ENCODE measurements around the gene EFCAB8. TPM values are rescaled to one million over a fixed set of nuclear protein-coding genes. Genes with fewer than 3 reads are reported as not detected.

Gene EFCAB8
- total and polyA plus RNA-seq, 4 donors, result 0.08 to 0.83 (median 0.46) TPM

- DNase-seq (no peak), ATAC-seq (ENCODE audit: insufficient read depth, low FRiP score) (no peak)
- H3K27ac ChIP-seq (ENCODE audit: low read depth in 1 of 2, low read length in 1 of 2), result no peak overlapping the region
- peaks cover 0 to 6% (median 2%) of the 10 kb centered on the region in 4 donors for H3K9me3 ChIP-seq (ENCODE audit: control insufficient read depth in 4 of 4, insufficient read depth in 3 of 4, low read length in 3 of 4)
- H3K36me3 ChIP-seq (ENCODE audit: control insufficient read depth in 4 of 4, insufficient read depth in 4 of 4, low read length in 4 of 4), result no peaks in the 10 kb centered on the region
- H3K4me1 ChIP-seq (ENCODE audit: control insufficient read depth in 5 of 5, insufficient read depth in 5 of 5, low read length in 5 of 5), result no peaks in the 10 kb centered on the region
- H3K27me3 ChIP-seq (ENCODE audit: control insufficient read depth in 3 of 3, insufficient read depth in 3 of 3, low read length in 2 of 3), result peaks cover 0 to 3% (median 0%) of the 10 kb centered on the region in 3 donors
- H3K4me3 ChIP-seq, result no peak overlapping the region
- TF ChIP-seq CTCF (IDR thresholded peaks at IDR 0.05; ENCODE audit: control extremely low read depth, extremely low read depth), result no peak
- WGBS, 2 donors, result 80 to 83% methylated on average over 8 of the region's 8 CpGs
- H3K9ac ChIP-seq (ENCODE audit: insufficient read depth in 1 of 2, low read length in 2 of 2), result no peak overlapping the region
Measured at GRCh38 chr20:33005908-33006775, 147.4 kb downstream of the EFCAB8 start.

GRCh38 chr20:33006776-33007375 lies 148.2 kb downstream of the EFCAB8 start:
- Histone ChIP-seq H3K9ac (ENCODE audit: insufficient read depth in 1 of 2, low read length in 2 of 2) (no peak overlapping the region), H3K4me1 (ENCODE audit: control insufficient read depth in 5 of 5, insufficient read depth in 5 of 5, low read length in 5 of 5) (no peaks in the 10 kb centered on the region), H3K4me3 (no peak overlapping the region), H3K36me3 (ENCODE audit: control insufficient read depth in 4 of 4, insufficient read depth in 4 of 4, low read length in 4 of 4) (no peaks in the 10 kb centered on the region), H3K27ac (ENCODE audit: low read depth in 1 of 2, low read length in 1 of 2) (no peak overlapping the region), H3K9me3 (ENCODE audit: control insufficient read depth in 4 of 4, insufficient read depth in 3 of 4, low read length in 3 of 4) (peaks cover 0 to 6% (median 2%) of the 10 kb centered on the region in 4 donors), H3K27me3 (ENCODE audit: control insufficient read depth in 3 of 3, insufficient read depth in 3 of 3, low read length in 2 of 3) (peaks cover 0 to 2% (median 0%) of the 10 kb centered on the region in 3 donors)
- ATAC-seq (ENCODE audit: insufficient read depth, low FRiP score), result no peak
- 86 to 93% methylated on average over 8 of the region's 8 CpGs for WGBS, 2 donors
- TF ChIP-seq CTCF (IDR thresholded peaks at IDR 0.05; ENCODE audit: control extremely low read depth, extremely low read depth), result no peak
- no peak for DNase-seq

GRCh38 chr20:33007376-33008335 lies 148.9 kb downstream of the EFCAB8 start, which contains the start of gene BPIFB2:
Gene BPIFB2, plus strand, starts transcription at chr20:33007704. Its CDS starts 871 bp downstream, at chr20:33008575.
- Histone ChIP-seq H3K27me3 (ENCODE audit: control insufficient read depth in 3 of 3, insufficient read depth in 3 of 3, low read length in 2 of 3) (no peaks in the 10 kb centered on the region), H3K4me3 (no peak within 1 kb of the TSS), H3K9me3 (ENCODE audit: control insufficient read depth in 4 of 4, insufficient read depth in 3 of 4, low read length in 3 of 4) (peaks cover 0 to 6% (median 1%) of the 10 kb centered on the region in 4 donors), H3K4me1 (ENCODE audit: control insufficient read depth in 5 of 5, insufficient read depth in 5 of 5, low read length in 5 of 5) (no peaks in the 10 kb centered on the region), H3K36me3 (ENCODE audit: control insufficient read depth in 4 of 4, insufficient read depth in 4 of 4, low read length in 4 of 4) (no peaks in the 10 kb centered on the region), H3K27ac (ENCODE audit: low read depth in 1 of 2, low read length in 1 of 2) (no peak within 1 kb of the TSS), H3K9ac (ENCODE audit: insufficient read depth in 1 of 2, low read length in 2 of 2) (no peak within 1 kb of the TSS)
- no peak for ATAC-seq (ENCODE audit: insufficient read depth, low FRiP score)
- DNase-seq, result no peak
- 89 to 90% methylated on average over 11 of the region's 11 CpGs for WGBS, 2 donors
- no peak for TF ChIP-seq CTCF (IDR thresholded peaks at IDR 0.05; ENCODE audit: control extremely low read depth, extremely low read depth)
